Hematopoietic multipotent progenitor cell treated with erythropoietin and hydrocortisone succinate and interleukin-3 and kit ligand, for 8 days (in vitro differentiated cells): Measurements from ENCODE around the gene BEST1.

Experiments used
- DNase-seq: peaks from one replicate; pipeline ENCODE4 v3.0.0-alpha.2; 2015

Gene BEST1

DNA sequence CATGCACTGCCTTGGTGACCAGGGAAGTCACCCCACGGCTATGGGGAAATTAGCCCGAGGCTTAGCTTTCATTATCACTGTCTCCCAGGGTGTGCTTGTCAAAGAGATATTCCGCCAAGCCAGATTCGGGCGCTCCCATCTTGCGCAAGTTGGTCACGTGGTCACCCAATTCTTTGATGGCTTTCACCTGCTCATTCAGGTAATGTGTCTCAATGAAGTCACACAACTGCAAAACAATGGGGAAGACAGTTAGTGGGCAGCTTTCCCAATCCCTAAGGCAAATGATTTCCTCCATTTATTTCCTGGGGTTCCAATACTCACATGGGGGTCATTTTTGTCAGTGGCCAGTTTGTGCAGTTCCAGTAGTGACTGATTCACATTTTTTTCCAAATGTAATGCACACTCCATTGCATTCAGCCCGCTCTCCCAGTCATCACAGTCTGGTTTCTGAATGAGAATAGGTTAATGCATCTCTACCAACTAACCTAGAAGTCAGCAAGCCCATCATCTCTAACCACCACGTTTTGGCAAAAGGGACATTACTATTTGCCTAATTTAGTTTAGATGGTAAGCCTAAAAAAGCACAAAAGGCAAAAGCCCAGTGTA lies 14.6 kb downstream of the BEST1 start:
- peak; percentile 60 for DNase-seq

DNA sequence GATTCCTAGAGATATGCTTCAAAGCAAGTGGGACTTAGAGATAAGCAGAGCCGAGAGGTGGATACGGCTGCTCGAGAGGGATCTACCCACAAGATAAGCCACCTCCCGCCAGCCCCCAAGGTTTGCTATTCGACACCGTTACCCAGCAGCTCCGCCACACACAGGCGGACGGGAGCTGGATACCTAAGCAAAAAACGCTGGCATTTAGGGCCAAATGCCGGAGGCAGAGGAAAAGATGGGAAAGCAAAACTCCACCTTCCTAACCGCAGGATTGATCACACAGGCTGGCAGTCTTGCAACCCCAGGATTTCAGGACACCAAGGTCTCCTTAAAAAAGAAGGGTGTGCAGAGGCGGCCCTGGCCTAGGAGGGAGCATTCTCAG lies 16.6 kb downstream of the BEST1 start:
- DNase-seq = peak; percentile 92

DNA sequence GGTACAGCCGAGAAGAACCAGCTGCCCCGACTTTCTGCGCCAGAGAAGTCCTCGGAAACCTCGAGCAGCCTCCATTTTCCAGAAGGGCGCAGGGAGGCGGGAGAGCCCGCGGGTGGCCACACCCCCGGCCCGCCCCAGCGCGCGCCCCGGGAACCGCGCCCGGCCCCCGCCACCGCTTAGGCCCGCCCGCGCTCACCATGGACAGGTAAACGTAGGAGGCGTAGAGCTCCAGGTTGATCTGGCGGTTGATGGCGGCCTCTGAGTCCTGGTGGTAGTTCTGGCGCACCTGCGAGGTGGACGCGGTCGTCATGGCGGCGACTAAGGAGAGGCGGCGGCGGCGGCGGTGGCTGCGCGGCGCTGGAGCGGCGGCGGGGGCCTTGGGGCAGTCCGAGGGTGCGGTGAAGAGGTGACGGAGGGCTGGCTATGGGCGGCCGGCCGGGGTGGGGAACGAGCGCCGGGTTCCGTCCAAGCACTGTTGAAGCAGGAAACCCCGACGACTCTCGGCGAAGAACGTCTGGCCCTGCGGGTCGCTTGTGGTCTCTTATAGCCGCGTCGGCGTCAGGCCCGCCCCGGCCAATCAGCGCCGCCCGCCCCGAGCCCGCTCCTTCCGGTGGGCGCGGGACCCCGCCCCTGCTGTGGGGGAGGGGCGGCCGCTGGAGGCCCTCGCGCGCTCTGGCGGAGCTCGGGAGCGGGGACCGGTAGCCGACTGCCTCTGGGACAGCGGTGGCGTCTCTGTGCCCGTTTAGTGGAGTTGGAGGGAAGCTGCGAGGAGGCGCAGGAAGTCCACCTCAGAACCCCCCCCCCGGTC lies 17.2 kb downstream of the BEST1 start, which contains the start of gene FTH1:
Gene FTH1 (minus strand): TSS at position 519 of the 808 bp plus-strand sequence. CDS start 209 bp downstream, at position 310.
- DNase-seq = peak; percentile 91

DNA sequence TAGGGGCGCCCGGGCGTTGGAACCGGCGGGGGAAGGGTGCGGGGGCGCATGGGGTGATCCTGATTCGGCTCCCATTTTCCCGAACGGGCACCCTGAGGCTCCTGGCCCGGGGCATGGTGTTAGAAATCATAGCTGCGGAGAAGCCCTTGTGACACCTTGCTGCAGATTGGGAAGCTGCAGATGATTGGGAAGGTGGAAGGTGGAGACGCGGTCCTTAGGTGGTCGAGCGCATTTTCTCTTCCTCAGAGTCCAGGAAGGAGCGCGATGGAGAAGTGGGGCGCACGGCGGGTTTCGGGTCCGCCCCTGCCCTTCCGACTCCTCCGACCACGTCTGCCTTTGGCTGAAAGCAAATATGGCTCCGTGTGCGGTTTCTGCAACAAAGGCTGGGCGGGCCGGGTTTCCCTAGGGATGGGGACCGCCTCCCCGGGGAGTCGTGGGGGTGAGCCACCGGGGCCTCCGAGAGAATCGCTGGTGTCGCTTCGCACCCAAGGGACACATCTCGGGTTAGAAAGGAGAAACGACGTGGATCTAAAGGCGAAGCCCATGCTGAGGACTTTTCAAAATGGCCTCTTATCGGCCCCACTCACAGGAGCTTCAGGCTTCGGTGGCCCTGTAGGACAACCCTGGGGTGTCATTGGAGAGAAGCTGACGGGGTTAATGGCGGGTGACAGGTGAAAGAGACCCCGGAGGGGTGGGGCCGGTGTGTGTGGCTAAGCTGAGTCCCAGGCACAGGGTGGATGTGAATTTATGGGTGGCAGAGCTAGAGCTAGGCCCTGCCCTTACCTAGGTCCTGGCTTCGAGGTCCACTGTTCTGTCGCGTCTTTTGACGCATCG lies 18.0 kb downstream of the BEST1 start:
- DNase-seq = peak; percentile 74

DNA sequence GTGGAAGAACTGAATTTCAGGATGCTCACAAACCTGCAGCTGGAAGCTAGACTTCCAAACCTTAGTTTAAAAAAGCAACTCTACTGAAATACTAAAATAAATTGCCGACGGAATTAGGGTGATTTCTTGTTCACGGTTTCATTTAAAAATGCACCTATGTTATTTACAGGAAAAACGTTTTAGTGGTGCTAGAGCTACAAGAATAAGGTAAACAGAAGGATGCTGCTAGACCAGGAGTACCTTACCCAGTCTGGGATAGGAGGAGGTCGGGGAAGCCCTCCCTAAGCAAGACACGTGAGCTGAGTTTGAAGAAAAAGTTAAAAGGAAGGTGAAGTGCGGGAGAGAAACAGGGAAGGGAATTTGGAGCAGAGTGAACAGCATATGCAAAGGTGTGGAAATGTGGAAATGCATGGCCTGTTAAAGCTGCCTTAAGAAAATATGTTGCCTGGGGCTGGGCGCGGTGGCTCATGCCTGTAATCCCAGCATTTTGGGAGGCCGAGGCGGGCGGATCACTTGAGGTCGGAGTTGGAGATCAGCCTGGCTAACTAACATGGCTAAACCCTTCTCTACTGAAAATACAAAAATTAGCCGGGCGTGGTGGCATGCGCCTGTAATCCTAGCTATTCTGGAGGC lies 18.7 kb downstream of the BEST1 start:
- no peak for DNase-seq

DNA sequence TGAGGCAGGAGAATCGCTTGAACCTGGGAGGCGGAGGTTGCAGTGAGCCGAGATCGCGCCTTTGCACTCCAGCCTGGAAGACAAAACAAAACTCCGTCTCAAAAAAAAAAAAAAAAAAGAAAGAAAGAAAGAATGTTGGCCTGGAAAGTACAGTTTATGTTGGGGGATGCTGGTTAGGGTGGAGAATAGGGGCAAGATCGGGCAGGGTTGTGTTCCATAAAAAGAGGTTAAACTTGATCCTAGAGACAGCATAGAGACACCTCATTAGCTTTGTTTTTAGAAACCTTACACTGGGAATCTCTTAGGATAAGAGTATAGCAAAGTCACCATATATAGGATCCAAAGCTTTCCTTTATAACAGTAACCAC lies 19.2 kb downstream of the BEST1 start:
- no peak for DNase-seq

DNA sequence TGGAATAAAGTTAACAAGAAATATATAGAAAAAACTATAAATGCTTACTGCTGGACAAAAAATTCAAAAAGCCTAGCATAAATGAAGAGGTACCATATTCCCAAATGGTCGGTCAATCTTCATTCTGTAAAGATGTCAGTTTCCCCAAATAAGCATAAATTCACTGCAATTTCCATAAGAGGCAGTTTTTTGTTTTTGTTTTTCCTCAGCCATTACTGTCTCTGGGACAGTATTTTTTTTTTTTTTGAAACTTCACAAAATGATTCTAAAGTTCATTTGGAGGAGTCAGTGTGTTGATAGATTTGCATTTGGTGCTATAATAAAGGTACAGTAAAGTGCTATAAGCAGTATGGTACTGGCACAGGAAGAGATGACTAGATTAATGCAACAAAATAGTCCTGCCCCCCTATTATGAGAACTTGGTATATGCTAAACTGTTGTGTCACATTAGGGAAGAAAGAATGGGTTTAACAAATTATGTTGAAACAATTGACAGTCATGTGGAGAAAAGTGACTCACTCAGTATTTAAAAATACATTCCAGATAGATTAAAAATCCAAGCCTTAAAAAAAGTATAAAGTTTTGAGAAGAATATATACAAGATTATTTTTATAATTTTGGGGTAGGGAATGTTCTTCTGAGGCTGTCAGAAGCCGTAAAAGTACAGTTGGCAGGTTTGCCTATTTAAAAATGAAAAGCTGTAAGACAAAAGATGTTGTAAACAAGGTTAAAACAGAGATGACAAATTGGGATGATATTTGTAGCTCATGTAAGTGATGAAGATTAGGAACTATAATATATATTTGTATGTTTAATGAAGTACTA lies 19.9 kb downstream of the BEST1 start:
- DNase-seq = peak; percentile 77

DNA sequence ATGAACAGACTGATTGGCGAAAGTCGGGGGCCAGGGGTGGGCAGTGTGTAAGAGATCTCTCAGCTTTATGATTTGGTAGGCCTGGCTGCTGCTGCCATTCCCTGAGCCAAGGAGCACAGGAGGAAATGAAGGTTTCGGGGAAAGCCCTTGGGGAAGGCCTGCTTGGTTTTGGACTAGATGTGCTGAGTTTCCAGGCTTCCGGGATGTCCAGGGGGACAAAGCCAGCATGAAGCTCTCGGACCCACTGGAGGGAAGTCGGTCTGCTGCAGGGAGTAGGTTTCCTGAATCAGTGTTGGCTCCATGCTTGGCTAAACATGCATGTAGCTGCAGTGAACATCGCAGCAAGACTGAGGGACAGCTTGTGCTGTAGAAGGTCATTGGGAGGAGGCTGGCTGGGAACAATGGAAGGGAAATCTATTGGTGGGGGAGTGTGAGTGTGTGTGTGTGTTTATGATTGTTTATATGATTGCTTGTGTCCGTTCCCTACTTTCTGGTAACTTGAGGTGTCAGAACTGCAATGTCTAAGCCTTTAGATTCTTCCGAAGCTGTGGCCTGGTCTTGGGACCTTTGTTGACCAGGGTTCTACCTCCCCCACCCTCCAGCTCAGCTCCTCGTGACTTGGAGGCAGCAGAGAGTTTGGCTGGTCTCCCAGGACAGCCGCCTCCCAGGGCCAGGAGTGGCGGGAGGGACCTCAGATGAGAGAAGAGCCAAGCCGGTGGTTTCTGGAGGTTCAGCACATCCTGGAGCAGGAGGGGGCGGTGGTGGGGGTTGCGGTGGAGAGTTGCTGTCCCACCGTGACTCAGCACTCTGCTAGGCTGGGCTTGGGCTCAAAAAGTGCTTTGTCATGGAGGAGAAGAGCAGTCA lies 21.3 kb downstream of the BEST1 start:
- peak; percentile 99 for DNase-seq

DNA sequence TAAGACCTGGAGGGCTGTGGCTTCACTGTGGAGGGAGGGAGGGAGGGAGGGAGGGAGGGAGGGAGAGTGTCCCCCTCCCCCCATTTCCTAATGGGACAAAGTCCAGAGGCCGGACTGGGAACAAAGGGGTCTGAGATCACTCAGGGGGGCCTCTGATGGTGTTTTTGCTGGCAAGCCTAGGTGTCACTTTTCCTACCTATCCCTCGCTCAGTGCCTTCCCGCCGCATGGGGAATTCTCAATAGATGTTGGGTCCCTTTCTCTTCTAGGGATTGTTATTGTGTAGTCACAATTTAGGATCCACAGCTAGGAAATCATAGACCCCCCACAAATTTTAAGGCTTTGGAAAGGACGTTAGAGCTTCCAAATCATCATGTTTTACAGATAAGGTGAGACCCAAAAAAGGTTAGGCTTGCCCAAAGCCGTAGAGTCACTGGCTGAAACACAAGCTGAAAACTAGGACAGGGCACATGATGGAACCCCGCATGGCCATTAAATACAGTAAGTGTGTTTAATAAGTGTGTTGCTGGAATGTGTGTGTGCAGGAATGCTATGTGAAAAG lies 22.0 kb downstream of the BEST1 start:
- no peak for DNase-seq

DNA sequence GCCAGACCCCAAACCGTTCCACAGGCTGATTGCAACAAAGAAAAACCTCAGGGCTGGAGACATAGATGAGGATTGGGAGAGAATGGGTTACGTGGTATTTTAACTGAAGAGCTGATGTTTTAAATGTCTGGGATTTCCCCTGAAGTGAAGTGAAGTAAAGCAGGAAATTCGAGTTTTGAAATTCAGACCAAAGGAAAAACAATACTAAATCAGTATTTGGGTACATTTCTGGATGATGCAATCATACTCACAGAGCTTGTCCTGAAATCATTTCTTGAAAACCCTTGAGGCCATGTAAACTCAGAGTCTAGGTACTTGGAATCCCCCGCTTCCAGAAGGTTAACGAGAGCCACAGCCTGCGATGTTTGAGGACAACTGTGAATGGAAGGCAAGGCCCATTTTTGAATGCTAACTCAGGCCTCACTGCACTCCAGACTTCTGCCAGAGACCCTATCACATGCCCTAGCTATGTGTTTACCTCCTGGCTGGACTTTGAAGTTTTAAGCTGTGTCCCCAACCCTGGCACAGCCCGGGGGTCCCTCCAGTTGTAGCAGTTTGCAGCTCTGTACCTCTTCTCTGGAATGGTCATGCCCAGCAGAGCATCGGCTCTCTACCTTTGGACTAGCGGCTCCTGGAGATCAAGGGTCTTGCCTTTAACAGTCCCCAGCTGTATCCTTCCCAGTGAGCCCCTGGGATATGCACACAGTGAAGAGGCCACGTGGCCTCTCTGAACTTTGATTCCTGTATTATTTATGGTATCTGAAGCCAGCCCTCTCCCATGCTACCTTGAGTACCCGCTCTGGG lies 22.7 kb downstream of the BEST1 start:
- no peak for DNase-seq

DNA sequence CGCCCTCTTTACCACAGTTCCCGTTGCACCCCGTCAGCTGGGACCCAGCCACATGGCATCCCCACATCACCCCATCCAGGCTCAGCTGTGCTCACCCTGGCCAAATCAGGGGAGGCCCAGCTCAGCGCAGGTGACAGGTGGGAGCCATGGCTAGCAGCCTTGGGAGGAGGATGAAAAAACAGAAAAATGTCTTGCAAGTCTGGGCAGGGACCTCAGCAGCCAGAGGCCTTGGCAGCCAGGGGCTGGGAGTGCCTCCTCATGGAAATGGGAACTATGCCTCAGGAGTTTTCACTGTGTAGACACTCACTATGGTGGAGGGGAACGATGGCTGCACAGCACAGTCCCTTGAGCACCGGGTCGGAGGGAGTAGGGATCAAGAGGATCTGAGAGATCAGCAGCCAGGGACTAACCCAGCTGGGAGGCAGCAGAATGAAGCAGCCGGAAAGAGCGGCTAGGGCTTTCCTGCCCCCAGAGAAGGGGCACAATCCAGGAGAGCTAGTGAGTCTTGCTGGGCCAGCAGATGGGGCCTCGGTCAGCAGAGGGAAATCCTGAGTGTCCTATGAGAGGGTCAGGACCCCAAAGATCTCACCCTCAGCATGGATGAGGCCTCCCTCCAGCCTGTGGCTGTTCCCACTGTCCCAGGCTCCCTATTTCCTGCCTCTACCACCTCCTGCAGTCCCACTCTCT lies 23.5 kb downstream of the BEST1 start:
- no peak for DNase-seq

DNA sequence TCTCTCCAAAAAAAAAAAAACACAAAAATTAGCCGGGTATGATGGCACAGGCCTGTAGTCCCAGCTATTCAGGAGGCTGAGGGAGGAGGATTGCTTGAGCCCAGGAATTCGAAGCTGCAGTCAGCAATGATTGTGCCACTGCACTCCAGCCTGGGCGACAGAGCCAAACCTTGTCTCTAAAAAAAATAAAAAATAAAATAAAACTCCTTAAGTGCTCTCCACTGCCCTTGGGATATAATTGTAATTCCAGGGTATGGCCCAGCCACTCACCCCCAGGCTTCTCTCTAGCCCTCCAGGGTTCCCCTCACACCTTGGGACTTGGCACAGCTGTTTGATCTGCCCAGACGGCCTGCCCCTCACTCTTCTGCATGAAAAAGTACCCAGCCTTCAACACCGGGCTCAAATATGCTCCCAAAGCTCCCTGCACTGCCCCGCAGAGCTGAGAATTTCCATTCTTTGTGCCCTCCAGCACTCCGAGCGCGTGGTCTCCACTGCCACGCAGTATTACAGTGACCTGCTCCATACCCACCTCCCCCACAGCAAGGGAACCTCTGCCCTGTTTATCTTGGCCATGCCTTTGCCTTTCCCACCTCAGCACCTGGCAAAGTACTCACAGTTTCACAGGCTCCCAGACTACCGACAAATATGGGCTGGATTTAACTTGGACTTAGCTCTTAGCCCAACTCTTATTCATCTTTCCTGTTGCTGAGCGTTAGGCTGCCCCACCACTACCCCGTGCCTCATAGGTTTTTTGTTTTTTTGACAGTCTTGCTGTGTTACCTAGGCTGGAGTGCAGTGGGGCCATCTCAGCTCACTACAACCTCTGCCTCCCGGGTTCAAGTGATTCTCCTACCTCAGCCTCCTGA lies 24.8 kb downstream of the BEST1 start:
- no peak for DNase-seq

DNA sequence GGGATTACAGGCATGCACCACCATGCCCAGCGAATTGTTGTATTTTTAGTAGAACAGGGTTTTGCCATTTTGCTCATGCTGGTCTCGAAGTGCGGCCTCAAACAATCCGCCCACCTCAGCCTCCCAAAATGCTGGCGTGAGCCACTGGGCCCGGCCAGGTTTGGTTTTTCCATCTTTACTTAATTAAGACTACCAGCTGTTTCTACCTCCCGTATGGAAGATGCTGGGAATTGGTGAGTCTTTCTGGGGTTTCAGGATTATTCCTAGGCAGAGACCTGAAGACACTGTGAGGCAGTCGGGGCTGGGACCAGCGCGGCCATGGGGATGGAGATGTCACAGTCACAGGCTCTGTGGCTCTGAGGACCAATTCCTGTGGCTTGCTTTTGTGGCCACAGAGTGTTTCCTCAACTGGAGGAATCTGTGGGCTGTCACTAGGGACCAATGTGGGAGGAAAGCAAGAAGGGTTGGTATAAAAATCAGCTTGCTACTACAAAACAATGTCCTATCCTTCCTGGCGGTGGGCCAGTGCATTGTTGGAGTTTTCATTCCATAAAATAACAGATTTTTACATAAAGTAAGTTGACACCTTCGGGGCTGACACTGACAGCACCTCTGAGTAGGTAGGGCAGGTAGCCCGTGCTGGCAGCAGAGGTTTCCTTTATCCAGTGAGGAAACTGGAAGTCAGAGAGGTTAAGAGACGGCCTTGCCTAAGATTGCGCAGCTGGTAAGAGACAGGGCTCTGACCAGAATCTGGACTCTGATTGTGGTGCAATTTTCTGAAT lies 25.7 kb downstream of the BEST1 start:
- DNase-seq = no peak

DNA sequence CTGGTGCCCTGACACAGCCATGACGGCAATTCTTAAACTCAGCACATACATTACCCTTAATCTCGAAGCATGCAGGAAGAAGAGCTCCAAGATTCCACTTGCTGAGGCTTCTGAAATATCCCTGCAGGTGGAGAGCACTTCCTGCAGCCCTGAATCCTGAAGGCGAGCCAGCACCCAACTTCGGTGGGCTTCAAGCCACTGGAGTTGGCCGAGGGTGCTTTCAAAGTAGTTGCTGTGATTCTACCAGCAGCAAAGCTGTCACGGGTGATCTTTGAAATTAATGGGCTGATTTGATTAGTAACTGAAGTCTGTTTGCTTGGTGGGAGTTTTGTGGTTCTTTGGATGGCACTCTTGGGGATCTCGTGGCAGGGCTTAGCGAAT lies 26.3 kb downstream of the BEST1 start:
- DNase-seq = no peak

DNA sequence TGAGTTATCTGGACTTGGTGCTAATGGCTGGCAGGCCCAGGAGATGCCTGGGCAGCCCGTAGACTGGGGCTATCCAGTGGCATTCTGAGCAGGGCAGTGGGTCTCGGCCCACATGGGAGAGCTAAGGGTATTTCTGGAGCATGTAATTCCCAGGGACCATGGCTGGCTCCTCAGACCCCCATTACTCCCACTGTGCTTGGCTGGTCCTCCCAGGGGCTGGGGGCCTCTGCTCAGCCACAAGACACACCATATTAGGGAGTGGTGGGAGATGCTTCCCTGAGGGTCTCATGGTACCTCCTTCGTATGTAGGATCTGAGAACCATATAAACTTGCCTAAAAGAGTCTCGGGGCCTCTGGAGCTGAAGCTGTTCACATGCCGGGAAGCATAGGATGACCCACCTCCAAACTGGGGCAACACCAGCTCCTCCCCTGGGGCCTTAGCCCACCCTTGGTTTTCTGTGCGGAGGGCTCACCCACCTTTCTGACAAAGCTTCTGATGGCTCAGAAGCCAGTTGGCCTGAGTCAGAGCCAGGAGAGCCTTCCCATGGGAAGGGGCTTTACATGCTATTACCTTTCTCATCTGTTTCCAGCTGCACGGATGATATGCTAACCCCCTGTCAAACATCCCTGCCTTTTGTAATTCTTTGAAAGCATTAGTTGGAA lies 26.8 kb downstream of the BEST1 start:
- no peak for DNase-seq

DNA sequence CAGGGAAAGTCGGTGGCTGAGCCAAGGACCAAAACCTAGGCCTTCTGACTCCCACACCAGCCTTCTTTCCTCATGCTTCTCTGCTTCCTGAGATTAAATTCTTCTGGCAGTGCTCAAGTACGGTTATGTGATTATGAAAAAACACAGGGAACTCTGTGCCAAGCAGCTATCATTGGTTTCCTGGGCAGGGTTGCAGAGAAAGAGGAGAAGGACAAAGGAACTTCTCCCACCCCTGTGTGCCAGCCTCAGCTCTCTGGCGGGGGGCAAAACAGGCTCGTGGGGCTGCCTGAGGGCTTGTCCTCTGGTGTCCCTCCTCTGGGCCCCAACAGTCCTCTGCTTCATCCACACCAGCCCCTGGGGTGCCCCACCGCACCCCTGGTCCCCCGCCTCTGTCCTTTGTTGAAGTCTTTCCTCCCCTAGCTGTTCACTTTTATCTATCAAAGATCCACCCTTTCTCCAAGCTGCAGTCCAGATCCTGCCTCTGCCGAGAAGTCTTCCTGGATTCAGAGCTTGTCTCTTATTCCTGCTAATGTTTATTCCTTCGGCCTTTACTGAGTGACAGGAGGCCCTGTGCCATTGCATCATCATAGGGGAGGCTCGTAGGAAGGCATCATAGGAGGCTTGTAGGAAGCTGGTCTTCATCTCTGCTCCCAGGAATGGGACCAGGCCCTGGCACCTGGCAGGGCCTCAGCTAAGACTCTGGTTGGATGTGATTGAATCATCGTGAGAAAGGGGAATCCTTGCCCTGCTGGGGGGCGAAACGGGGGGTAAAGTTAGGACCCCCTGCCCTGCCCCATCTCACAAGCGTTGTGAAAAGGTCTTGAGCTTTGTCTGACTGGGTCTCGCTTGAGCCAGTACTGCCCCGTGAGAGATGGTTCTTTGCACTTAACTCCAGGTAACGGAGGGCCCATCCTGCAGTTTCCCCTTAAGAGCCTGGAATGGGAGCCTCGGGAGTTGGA lies 28.8 kb downstream of the BEST1 start:
- DNase-seq = no peak
